Measurements from ENCODE around the gene LGALS3.

The LGALS3 gene

DNA sequence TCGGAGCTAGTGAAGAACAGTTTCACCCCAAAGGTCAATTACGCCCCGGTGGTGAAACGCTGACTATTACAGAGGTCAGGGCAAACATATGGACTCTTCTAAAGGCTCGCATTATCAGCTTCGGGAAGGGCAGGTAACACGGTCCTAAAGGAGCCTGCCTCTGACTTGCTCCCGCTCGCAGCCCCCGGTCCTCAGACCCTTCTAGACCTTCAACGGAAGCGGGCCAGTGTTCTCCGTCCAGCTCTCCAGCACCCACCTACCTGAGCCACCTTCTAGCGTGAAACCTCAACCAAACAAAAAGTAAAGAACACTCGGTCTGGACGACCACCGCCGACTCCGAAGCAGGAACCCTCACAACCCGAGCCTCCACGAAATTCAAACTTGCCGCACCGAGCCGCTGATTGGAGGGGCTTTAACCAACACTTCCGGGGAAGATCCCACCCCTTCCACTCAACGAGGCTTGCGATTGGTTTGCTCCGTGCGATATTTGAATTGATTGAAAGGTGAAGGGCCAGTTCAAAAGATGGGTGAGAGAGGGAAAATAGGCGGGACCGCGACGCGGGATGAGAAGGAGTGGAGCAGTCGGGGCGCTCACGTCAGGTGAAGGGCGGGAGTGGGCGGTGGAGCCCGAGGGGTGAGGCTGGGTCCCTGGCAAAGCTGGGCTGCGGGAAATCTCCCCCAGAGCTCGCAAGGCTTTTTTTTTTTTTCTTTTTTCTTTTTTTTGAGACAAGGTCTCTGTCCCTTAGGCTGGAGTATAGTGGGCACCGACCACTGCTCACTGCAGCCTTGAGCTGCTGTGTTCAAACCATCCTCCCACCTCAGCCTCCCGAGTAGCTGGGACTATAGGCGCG is 62.4 kb downstream of the LGALS3 start, which contains the start of gene DLGAP5:
TSS of gene DLGAP5 (minus strand) at position 383 of the 851 bp plus-strand sequence. CDS start 2,406 bp downstream, outside the sequence.
- peak; percentile 98 for DNase-seq (ENCODE audit: low spot score)

DNA sequence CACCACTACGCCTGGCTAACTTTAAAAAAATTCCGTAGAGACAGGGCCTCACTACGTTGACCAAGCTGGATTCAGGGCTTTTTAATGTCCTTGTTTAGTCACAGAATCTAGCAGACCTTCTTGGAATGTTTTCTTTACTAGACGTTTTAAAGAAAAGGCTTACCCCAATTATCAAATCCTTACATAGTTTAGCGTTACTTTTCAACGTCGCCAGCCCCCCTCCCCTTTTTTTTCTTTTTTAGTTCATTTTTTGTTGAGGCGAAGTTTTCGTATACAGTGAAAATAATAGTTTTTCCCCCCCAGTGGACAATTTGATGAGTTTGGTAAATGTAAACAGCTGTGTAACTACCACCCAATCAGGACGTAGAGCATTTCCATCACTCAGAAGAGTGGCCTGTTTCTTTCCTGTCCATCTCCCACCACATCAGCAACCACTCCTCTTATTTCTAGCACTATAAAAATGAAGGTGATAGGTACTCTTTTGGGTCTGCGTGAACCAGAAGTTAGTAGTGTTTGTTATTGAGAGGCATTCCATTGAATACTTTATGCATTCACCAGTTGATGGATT is 63.1 kb downstream of the LGALS3 start:
- no peak for DNase-seq (ENCODE audit: low spot score)

DNA sequence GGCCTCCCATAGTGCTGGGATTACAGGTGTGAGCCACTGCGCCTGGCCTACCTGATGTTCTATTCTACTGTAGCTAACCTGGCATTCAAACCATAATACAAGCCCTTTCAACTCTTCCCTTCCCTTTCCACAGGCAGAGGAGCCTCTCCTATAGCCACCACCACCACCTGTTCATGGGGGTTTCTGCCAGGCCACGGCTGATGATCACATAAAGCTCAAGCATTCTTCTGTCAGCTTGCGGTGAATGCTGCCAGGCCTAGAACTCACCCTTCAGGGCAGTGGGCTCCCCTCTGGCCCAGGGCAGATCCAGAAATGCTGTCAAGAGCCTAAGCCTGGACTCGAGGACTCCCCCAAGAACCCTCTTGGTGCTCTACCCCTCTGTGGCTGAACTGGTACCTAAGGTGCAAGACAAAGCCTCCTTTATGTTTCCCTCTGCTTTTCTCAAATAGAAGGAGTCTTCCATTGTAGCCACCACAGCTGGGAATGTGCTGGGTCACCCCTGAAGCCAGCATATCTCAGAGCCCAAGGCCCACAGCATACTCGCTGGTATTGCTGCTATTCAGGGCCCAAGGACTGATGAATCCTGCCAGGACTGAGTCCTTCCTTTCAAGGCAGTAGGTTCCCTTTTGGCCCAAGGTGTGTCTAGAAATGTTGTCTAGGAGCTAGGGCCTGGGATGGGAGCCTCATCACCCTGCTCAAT is 65.8 kb downstream of the LGALS3 start:
- DNase-seq (ENCODE audit: low spot score), result no peak
